ENCODE data around the gene ALDH1A1.
A peak's percentile ranks its signal among the peaks of the same experiment; 100 is the strongest.

The ALDH1A1 gene

GRCh38 chr9:72972636-72973035, 19.8 kb upstream of the ALDH1A1 start:
- DNase-seq (ENCODE audit: low read depth), result no peak
- TF ChIP-seq CTCF (IDR thresholded peaks at IDR 0.05; ENCODE audit: insufficient read depth, low read depth, low read length, missing control alignments), result no peak
- H3K4me3 ChIP-seq (ENCODE audit: low read length), result no peak overlapping the region

GRCh38 chr9:72971411-72971810, 18.6 kb upstream of the ALDH1A1 start:
- no peak overlapping the region for H3K4me3 ChIP-seq (ENCODE audit: low read length)
- no peak for DNase-seq (ENCODE audit: low read depth)
- no peak for TF ChIP-seq CTCF (IDR thresholded peaks at IDR 0.05; ENCODE audit: insufficient read depth, low read depth, low read length, missing control alignments)

- peak; percentile 83 for DNase-seq (ENCODE audit: low read depth)
- no peak overlapping the region for H3K4me3 ChIP-seq (ENCODE audit: low read length)
- peak; percentile 29 for TF ChIP-seq CTCF (IDR thresholded peaks at IDR 0.05; ENCODE audit: insufficient read depth, low read depth, low read length, missing control alignments)
Observed at GRCh38 chr9:72960446-72960845, 7.6 kb upstream of the ALDH1A1 start.

GRCh38 chr9:72958485-72959281, 5.8 kb upstream of the ALDH1A1 start:
- H3K4me3 ChIP-seq (ENCODE audit: low read length), result no peak overlapping the region
- DNase-seq (ENCODE audit: low read depth), result no peak
- no peak for TF ChIP-seq CTCF (IDR thresholded peaks at IDR 0.05; ENCODE audit: insufficient read depth, low read depth, low read length, missing control alignments)

GRCh38 chr9:72955571-72955970, 2.7 kb upstream of the ALDH1A1 start:
- no peak for TF ChIP-seq CTCF (IDR thresholded peaks at IDR 0.05; ENCODE audit: insufficient read depth, low read depth, low read length, missing control alignments)

GRCh38 chr9:72955126-72955455, 2.2 kb upstream of the ALDH1A1 start:
- no peak for DNase-seq (ENCODE audit: low read depth)
- TF ChIP-seq CTCF (IDR thresholded peaks at IDR 0.05; ENCODE audit: insufficient read depth, low read depth, low read length, missing control alignments), result no peak
- no peak overlapping the region for H3K4me3 ChIP-seq (ENCODE audit: low read length)

More at GRCh38 chr9:72955571-72955970, 2.7 kb upstream of the ALDH1A1 start:
- no peak for DNase-seq (ENCODE audit: low read depth)
- H3K4me3 ChIP-seq (ENCODE audit: low read length), result no peak overlapping the region

Data from epithelial cell of esophagus (primary cell).